ENCODE results near the gene DTL.

Gene DTL

DNA sequence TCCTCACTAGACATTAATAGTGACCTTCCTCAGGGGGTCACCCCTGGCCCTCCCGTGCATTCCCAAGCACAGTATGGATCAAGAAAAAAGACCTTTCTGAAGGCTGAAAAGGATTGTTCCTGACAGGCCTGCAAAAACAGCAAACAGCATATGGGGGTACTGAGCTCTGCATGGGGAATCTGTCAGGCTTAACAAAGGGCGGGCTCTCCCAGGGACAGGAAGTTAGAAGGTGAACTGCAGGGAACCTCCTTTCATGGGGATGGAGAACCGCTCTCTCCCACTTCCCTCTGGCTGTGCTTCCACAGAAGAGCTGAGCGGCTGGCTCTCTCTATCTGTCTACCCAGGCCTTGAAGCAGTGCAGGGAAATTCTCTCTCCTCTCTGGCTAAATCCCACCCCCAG, 91.7 kb downstream of the DTL start:
- no peak overlapping the region for H3K9ac ChIP-seq (ENCODE audit: insufficient read length, low read depth)
- no peaks in the 10 kb centered on the region for H3K27me3 ChIP-seq (ENCODE audit: insufficient read depth, insufficient read length)
- DNase-seq (ENCODE audit: low read depth, low spot score), result peak; percentile 68
- H3K4me3 ChIP-seq (ENCODE audit: insufficient read length, low read depth), result no peak overlapping the region
- H3K36me3 ChIP-seq (ENCODE audit: insufficient read depth, insufficient read length, low read length), result no peaks in the 10 kb centered on the region
- TF ChIP-seq SUZ12 (IDR thresholded peaks at IDR 0.05; ENCODE audit: extremely low read depth, insufficient read depth, insufficient read length) (no peak), ZNF274 (IDR thresholded peaks at IDR 0.05; ENCODE audit: low read depth, low read length) (no peak), YY1 (IDR thresholded peaks at IDR 0.05; ENCODE audit: insufficient read depth, insufficient read length) (no peak)
- no peaks in the 10 kb centered on the region for H3K9me3 ChIP-seq (ENCODE audit: insufficient read depth, low read length)
- peaks cover 6% of the 10 kb centered on the region for H3K4me1 ChIP-seq (ENCODE audit: insufficient read depth, insufficient read length)

GRCh38 chr1:212129781-212130180, 94.2 kb downstream of the DTL start:
- Histone ChIP-seq H3K4me3 (ENCODE audit: insufficient read length, low read depth) (no peak overlapping the region), H3K36me3 (ENCODE audit: insufficient read depth, insufficient read length, low read length) (no peaks in the 10 kb centered on the region), H3K9ac (ENCODE audit: insufficient read length, low read depth) (no peak overlapping the region), H3K27me3 (ENCODE audit: insufficient read depth, insufficient read length) (no peaks in the 10 kb centered on the region), H3K9me3 (ENCODE audit: insufficient read depth, low read length) (no peaks in the 10 kb centered on the region), H3K4me1 (ENCODE audit: insufficient read depth, insufficient read length) (peaks cover 6% of the 10 kb centered on the region)
- TF ChIP-seq ZNF274 (IDR thresholded peaks at IDR 0.05; ENCODE audit: low read depth, low read length), result no peak
- no peak for TF ChIP-seq SUZ12 (IDR thresholded peaks at IDR 0.05; ENCODE audit: extremely low read depth, insufficient read depth, insufficient read length)
- TF ChIP-seq YY1 (IDR thresholded peaks at IDR 0.05; ENCODE audit: insufficient read depth, insufficient read length), result no peak
- DNase-seq (ENCODE audit: low read depth, low spot score), result no peak

GRCh38 chr1:212132025-212132424, 96.5 kb downstream of the DTL start:
- Histone ChIP-seq H3K4me1 (ENCODE audit: insufficient read depth, insufficient read length) (peaks cover 2% of the 10 kb centered on the region), H3K27me3 (ENCODE audit: insufficient read depth, insufficient read length) (no peaks in the 10 kb centered on the region), H3K4me3 (ENCODE audit: insufficient read length, low read depth) (no peak overlapping the region), H3K9ac (ENCODE audit: insufficient read length, low read depth) (no peak overlapping the region), H3K36me3 (ENCODE audit: insufficient read depth, insufficient read length, low read length) (no peaks in the 10 kb centered on the region), H3K9me3 (ENCODE audit: insufficient read depth, low read length) (no peaks in the 10 kb centered on the region)
- no peak for DNase-seq (ENCODE audit: low read depth, low spot score)
- TF ChIP-seq ZNF274 (IDR thresholded peaks at IDR 0.05; ENCODE audit: low read depth, low read length) (no peak), YY1 (IDR thresholded peaks at IDR 0.05; ENCODE audit: insufficient read depth, insufficient read length) (no peak)

DNA sequence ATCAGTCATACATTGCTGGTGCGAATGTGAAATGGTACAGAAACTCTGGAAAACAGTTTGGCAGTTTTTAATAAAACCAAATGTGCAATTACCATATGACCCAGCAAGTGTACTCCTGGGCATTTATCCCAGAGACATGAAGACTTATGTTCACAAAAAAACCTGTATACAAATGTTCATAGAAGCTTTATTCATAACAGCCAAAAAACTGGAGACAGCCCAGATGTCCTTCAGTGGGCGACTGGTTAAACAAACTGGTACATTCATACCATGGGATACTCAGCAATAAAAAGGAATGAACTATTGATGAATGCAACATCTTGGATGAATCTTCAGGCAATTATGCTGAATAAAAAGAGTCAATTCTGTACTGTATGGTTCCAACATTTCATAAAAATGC, 97.8 kb downstream of the DTL start:
- no peak overlapping the region for H3K4me3 ChIP-seq (ENCODE audit: insufficient read length, low read depth)

DNA sequence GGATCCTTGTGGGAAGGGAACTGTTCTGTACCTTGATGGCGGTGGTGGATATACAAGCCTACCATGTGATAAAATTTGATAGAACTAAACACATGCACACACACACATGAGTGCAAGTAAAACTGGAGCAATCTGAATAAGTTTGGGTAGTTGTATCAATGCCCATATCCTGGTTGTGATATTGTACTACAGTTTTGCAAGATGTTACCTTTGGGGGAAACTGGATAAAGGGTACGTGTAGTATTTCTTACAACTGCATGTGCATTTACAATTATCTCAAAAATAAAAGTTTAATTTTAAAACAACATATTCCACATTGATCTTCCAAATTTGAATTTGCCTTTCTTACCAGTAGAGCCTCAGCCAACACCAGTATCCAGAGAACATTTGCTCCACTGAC, 99.6 kb downstream of the DTL start:
- H3K9me3 ChIP-seq (ENCODE audit: insufficient read depth, low read length), result no peaks in the 10 kb centered on the region
- H3K4me1 ChIP-seq (ENCODE audit: insufficient read depth, insufficient read length), result peaks cover 3% of the 10 kb centered on the region
- H3K9ac ChIP-seq (ENCODE audit: insufficient read length, low read depth), result no peak overlapping the region
- no peak for DNase-seq (ENCODE audit: low read depth, low spot score)
- H3K4me3 ChIP-seq (ENCODE audit: insufficient read length, low read depth), result no peak overlapping the region
- H3K27me3 ChIP-seq (ENCODE audit: insufficient read depth, insufficient read length), result no peaks in the 10 kb centered on the region
- no peaks in the 10 kb centered on the region for H3K36me3 ChIP-seq (ENCODE audit: insufficient read depth, insufficient read length, low read length)
- no peak for TF ChIP-seq ZNF274 (IDR thresholded peaks at IDR 0.05; ENCODE audit: low read depth, low read length)
- no peak for TF ChIP-seq YY1 (IDR thresholded peaks at IDR 0.05; ENCODE audit: insufficient read depth, insufficient read length)
- TF ChIP-seq SUZ12 (IDR thresholded peaks at IDR 0.05; ENCODE audit: extremely low read depth, insufficient read depth, insufficient read length), result no peak

More for the DNA sequence above, 97.8 kb downstream of the DTL start:
- Histone ChIP-seq H3K27me3 (ENCODE audit: insufficient read depth, insufficient read length) (no peaks in the 10 kb centered on the region), H3K9me3 (ENCODE audit: insufficient read depth, low read length) (no peaks in the 10 kb centered on the region), H3K9ac (ENCODE audit: insufficient read length, low read depth) (no peak overlapping the region), H3K4me1 (ENCODE audit: insufficient read depth, insufficient read length) (peaks cover 1% of the 10 kb centered on the region), H3K36me3 (ENCODE audit: insufficient read depth, insufficient read length, low read length) (no peaks in the 10 kb centered on the region)
- no peak for DNase-seq (ENCODE audit: low read depth, low spot score)
- TF ChIP-seq SUZ12 (IDR thresholded peaks at IDR 0.05; ENCODE audit: extremely low read depth, insufficient read depth, insufficient read length) (no peak), ZNF274 (IDR thresholded peaks at IDR 0.05; ENCODE audit: low read depth, low read length) (no peak), YY1 (IDR thresholded peaks at IDR 0.05; ENCODE audit: insufficient read depth, insufficient read length) (no peak)

DNA sequence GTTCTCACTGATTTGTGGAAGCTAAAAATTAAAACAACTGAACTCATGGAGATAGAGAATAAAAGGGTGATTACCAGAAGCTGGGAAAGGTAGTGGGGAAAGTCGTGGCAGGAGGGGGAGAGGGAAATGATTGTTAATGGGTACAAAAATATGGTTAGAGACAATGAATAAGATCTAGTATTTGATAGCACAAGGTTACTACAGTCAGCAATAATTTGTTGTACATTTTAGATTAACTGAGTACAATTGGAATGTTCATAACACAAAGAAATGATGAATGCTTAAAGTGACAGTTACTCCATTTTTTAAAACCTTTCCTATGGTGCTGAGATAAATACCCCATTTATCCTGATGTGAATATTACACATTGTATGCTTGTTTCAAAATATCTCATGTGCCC, 102.3 kb downstream of the DTL start:
- no peak for TF ChIP-seq SUZ12 (IDR thresholded peaks at IDR 0.05; ENCODE audit: extremely low read depth, insufficient read depth, insufficient read length)
- no peak for TF ChIP-seq ZNF274 (IDR thresholded peaks at IDR 0.05; ENCODE audit: low read depth, low read length)
- TF ChIP-seq YY1 (IDR thresholded peaks at IDR 0.05; ENCODE audit: insufficient read depth, insufficient read length), result no peak
- H3K9me3 ChIP-seq (ENCODE audit: insufficient read depth, low read length), result peaks cover 5% of the 10 kb centered on the region; the same call in 1 of the 2 replicates
- H3K9ac ChIP-seq (ENCODE audit: insufficient read length, low read depth), result no peak overlapping the region
- no peaks in the 10 kb centered on the region for H3K27me3 ChIP-seq (ENCODE audit: insufficient read depth, insufficient read length)
- DNase-seq (ENCODE audit: low read depth, low spot score), result no peak
- peaks cover 3% of the 10 kb centered on the region for H3K4me1 ChIP-seq (ENCODE audit: insufficient read depth, insufficient read length)
- no peaks in the 10 kb centered on the region for H3K36me3 ChIP-seq (ENCODE audit: insufficient read depth, insufficient read length, low read length)
- no peak overlapping the region for H3K4me3 ChIP-seq (ENCODE audit: insufficient read length, low read depth)

- DNase-seq (ENCODE audit: low read depth, low spot score), result no peak
Observed at GRCh38 chr1:212138457-212138856, 102.9 kb downstream of the DTL start.

More at GRCh38 chr1:212138457-212138856, 102.9 kb downstream of the DTL start:
- Histone ChIP-seq H3K27me3 (ENCODE audit: insufficient read depth, insufficient read length) (no peaks in the 10 kb centered on the region), H3K4me1 (ENCODE audit: insufficient read depth, insufficient read length) (peaks cover 3% of the 10 kb centered on the region), H3K9me3 (ENCODE audit: insufficient read depth, low read length) (peaks cover 10% of the 10 kb centered on the region; the same call in 1 of the 2 replicates), H3K9ac (ENCODE audit: insufficient read length, low read depth) (no peak overlapping the region), H3K4me3 (ENCODE audit: insufficient read length, low read depth) (no peak overlapping the region), H3K36me3 (ENCODE audit: insufficient read depth, insufficient read length, low read length) (no peaks in the 10 kb centered on the region)
- no peak for TF ChIP-seq ZNF274 (IDR thresholded peaks at IDR 0.05; ENCODE audit: low read depth, low read length)
- no peak for TF ChIP-seq SUZ12 (IDR thresholded peaks at IDR 0.05; ENCODE audit: extremely low read depth, insufficient read depth, insufficient read length)
- no peak for TF ChIP-seq YY1 (IDR thresholded peaks at IDR 0.05; ENCODE audit: insufficient read depth, insufficient read length)

Data from NT2/D1 (cell line).